ENCODE results near the gene MPC1.
A peak's percentile ranks its signal among the peaks of the same experiment; 100 is the strongest.
"Not testable (repeated sequence)": the region's sequence is repeated elsewhere in the genome, so short reads cannot be mapped to it uniquely, and the experiment has no call there.

Gene MPC1

DNA sequence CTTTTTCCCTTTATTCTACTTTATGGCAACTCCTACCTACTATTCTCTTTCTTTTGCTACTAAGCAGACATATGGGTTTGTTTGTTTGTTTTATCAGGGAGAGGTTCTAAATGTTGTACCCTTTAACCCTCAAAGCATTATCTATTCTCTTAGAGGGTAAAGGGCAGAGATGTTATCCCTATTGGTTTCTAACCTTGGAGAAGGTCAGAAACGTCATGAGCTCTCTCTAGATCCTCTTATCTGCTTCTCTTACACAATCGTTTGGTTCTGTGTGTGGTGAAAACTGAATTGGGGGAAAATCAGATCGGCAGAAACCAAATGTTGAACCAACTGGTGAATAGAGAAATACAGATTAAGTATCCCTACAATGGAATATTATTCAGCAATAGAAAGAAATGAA is 6.4 kb upstream of the MPC1 start:
- no peak for DNase-seq (ENCODE audit: low spot score)
- no CpG with 5 or more reads among the region's 3 CpGs for WGBS, 2 donors (ENCODE audit: extremely low coverage in 2 of 2, insufficient read length in 2 of 2, insufficient replicate concordance in 1 of 2)

DNA sequence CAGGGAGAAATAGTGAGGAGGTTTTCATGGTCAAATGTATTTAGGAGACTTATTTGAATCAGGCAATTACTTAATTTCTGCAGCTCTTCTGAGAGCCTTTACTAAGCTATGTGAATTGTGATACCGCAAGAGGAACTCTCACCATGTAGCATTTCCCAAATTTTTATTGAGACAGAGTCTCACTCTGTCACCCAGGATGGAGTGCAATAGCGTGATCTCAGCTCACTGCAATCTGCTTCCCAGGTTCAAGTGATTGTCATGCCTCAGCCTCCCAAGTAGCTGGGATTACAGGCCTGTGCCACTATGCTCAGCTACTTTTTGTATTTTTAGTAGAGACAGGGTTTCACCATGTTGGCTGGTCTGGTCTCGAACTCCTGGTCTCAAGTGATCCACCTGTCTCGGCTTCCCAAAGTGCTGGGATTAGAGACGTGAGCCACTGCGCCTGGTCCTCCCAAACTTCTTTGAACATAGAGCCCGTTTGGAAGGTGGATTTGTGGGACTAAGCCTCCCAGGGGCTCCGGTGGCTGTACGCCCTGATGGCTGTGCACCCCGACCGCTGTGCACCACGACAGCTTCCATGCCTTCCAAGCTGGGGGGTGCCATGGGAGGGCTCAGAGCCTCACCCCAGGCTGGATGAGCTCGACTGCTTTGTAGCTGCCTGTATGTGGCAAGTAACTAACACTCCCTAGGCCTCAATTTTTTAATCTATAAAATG is 5.7 kb upstream of the MPC1 start:
- no peak for DNase-seq (ENCODE audit: low spot score)
- Histone ChIP-seq H2BK12ac (ENCODE audit: low read length) (peak overlapping the region; percentile 10), H3K4me3 (ENCODE audit: low read length in 2 of 2) (no peak overlapping the region), H3K9ac (ENCODE audit: low read depth, low read length, poor library complexity) (no peak overlapping the region), H2AFZ (ENCODE audit: low read length) (no peak overlapping the region), H3K18ac (ENCODE audit: low read length) (no peak overlapping the region), H3K4me2 (ENCODE audit: insufficient read depth, low read length, poor library complexity, severe bottlenecking) (no peak overlapping the region), H2BK15ac (ENCODE audit: low read length) (no peak overlapping the region), H4K91ac (ENCODE audit: low read depth, low read length, poor library complexity) (no peak overlapping the region), H3K27ac (replicated peaks; ENCODE audit: low read length) (no peak overlapping the region), H3K79me1 (ENCODE audit: low read depth, low read length) (peaks cover 2% of the 10 kb centered on the region), H2BK120ac (ENCODE audit: low read depth, low read length) (no peak overlapping the region), H3K27me3 (ENCODE audit: control insufficient read depth in 3 of 3, insufficient read depth in 3 of 3, low read depth in 1 of 3, low read length in 3 of 3) (no peaks in the 10 kb centered on the region), H3K4me1 (ENCODE audit: control insufficient read depth in 2 of 2, insufficient read depth in 1 of 2, low read depth in 1 of 2, low read length in 2 of 2) (no peaks in the 10 kb centered on the region), H2BK5ac (ENCODE audit: low read length) (no peak overlapping the region), H3K23ac (ENCODE audit: low read depth, low read length, poor library complexity) (no peak overlapping the region), H4K8ac (ENCODE audit: low read depth, low read length) (no peak overlapping the region), H3K36me3 (replicated peaks in 1 of 2; ENCODE audit: control insufficient read depth in 2 of 2, insufficient read depth in 2 of 2, low read length in 2 of 2) (no peaks in the 10 kb centered on the region), H2AK5ac (ENCODE audit: low read depth, low read length) (no peak overlapping the region), H3K9me3 (replicated peaks in 1 of 2; ENCODE audit: control insufficient read depth in 2 of 2, insufficient read depth in 1 of 2, low read depth in 1 of 2, low read length in 2 of 2) (no peaks in the 10 kb centered on the region), H3K14ac (ENCODE audit: low read length) (no peak overlapping the region), H3K4ac (ENCODE audit: low read length) (no peak overlapping the region)
- WGBS, 2 donors (ENCODE audit: extremely low coverage in 2 of 2, insufficient read length in 2 of 2, insufficient replicate concordance in 1 of 2): no CpG with 5 or more reads among the region's 13 CpGs

More for the DNA sequence above, 6.4 kb upstream of the MPC1 start:
- Histone ChIP-seq H3K79me1 (ENCODE audit: low read depth, low read length) (peaks cover 2% of the 10 kb centered on the region), H2AK5ac (ENCODE audit: low read depth, low read length) (no peak overlapping the region), H4K91ac (ENCODE audit: low read depth, low read length, poor library complexity) (no peak overlapping the region), H3K27ac (replicated peaks; ENCODE audit: low read length) (no peak overlapping the region), H3K4me1 (ENCODE audit: control insufficient read depth in 2 of 2, insufficient read depth in 1 of 2, low read depth in 1 of 2, low read length in 2 of 2) (no peaks in the 10 kb centered on the region), H3K9me3 (replicated peaks in 1 of 2; ENCODE audit: control insufficient read depth in 2 of 2, insufficient read depth in 1 of 2, low read depth in 1 of 2, low read length in 2 of 2) (no peaks in the 10 kb centered on the region), H3K9ac (ENCODE audit: low read depth, low read length, poor library complexity) (no peak overlapping the region), H3K4me3 (ENCODE audit: low read length in 2 of 2) (no peak overlapping the region), H2AFZ (ENCODE audit: low read length) (no peak overlapping the region), H3K18ac (ENCODE audit: low read length) (no peak overlapping the region), H2BK15ac (ENCODE audit: low read length) (no peak overlapping the region), H4K8ac (ENCODE audit: low read depth, low read length) (no peak overlapping the region), H3K23ac (ENCODE audit: low read depth, low read length, poor library complexity) (no peak overlapping the region), H3K4me2 (ENCODE audit: insufficient read depth, low read length, poor library complexity, severe bottlenecking) (no peak overlapping the region), H3K14ac (ENCODE audit: low read length) (no peak overlapping the region), H2BK12ac (ENCODE audit: low read length) (no peak overlapping the region), H3K36me3 (replicated peaks in 1 of 2; ENCODE audit: control insufficient read depth in 2 of 2, insufficient read depth in 2 of 2, low read length in 2 of 2) (no peaks in the 10 kb centered on the region), H2BK120ac (ENCODE audit: low read depth, low read length) (no peak overlapping the region), H3K27me3 (ENCODE audit: control insufficient read depth in 3 of 3, insufficient read depth in 3 of 3, low read depth in 1 of 3, low read length in 3 of 3) (no peaks in the 10 kb centered on the region), H2BK5ac (ENCODE audit: low read length) (no peak overlapping the region), H3K4ac (ENCODE audit: low read length) (no peak overlapping the region)

DNA sequence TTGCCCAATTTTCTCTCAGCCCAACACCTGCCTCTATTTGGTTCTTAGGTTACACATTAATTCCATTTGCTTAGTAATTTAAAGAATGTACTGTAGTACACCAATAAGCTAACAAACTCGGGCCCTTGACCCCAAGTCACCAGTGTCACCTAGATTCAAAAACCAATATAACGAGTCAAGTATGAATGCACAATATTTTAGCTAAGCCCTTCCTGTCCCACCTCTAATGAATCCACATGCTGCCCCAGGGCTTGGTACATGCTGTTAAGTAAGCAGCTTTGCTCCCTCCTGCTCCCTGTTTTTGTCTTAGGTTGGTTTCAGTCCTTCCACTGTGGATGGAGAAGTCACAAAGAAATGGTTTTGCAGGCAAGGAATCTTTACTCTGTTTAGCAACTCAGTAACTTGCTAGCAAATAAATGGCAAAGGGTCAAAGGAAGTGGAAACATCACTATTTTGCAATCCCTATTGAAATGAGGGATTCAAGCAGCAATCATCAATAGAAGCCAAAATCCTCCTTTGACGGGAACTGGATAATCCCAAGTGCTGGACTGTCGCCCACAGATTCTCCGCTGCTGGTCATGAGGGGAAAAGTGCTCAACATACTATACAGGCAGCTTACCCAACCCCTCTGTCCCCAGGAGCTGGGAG is 5.0 kb upstream of the MPC1 start:
- Histone ChIP-seq H3K4ac (ENCODE audit: low read length) (no peak overlapping the region), H2BK12ac (ENCODE audit: low read length) (no peak overlapping the region), H3K23ac (ENCODE audit: low read depth, low read length, poor library complexity) (no peak overlapping the region), H3K14ac (ENCODE audit: low read length) (no peak overlapping the region), H2BK15ac (ENCODE audit: low read length) (no peak overlapping the region), H2BK120ac (ENCODE audit: low read depth, low read length) (no peak overlapping the region), H3K4me3 (ENCODE audit: low read length in 2 of 2) (no peak overlapping the region), H3K9me3 (replicated peaks in 1 of 2; ENCODE audit: control insufficient read depth in 2 of 2, insufficient read depth in 1 of 2, low read depth in 1 of 2, low read length in 2 of 2) (no peaks in the 10 kb centered on the region), H2BK5ac (ENCODE audit: low read length) (no peak overlapping the region), H3K4me2 (ENCODE audit: insufficient read depth, low read length, poor library complexity, severe bottlenecking) (no peak overlapping the region), H2AFZ (ENCODE audit: low read length) (no peak overlapping the region), H3K9ac (ENCODE audit: low read depth, low read length, poor library complexity) (no peak overlapping the region), H4K8ac (ENCODE audit: low read depth, low read length) (no peak overlapping the region), H3K36me3 (replicated peaks in 1 of 2; ENCODE audit: control insufficient read depth in 2 of 2, insufficient read depth in 2 of 2, low read length in 2 of 2) (no peaks in the 10 kb centered on the region), H3K4me1 (ENCODE audit: control insufficient read depth in 2 of 2, insufficient read depth in 1 of 2, low read depth in 1 of 2, low read length in 2 of 2) (no peaks in the 10 kb centered on the region), H2AK5ac (ENCODE audit: low read depth, low read length) (no peak overlapping the region), H4K91ac (ENCODE audit: low read depth, low read length, poor library complexity) (no peak overlapping the region), H3K79me1 (ENCODE audit: low read depth, low read length) (peaks cover 2% of the 10 kb centered on the region), H3K27ac (replicated peaks; ENCODE audit: low read length) (no peak overlapping the region), H3K18ac (ENCODE audit: low read length) (no peak overlapping the region), H3K27me3 (ENCODE audit: control insufficient read depth in 3 of 3, insufficient read depth in 3 of 3, low read depth in 1 of 3, low read length in 3 of 3) (no peaks in the 10 kb centered on the region)
- DNase-seq (ENCODE audit: low spot score): no peak
- WGBS, 2 donors (ENCODE audit: extremely low coverage in 2 of 2, insufficient read length in 2 of 2, insufficient replicate concordance in 1 of 2): no CpG with 5 or more reads among the region's 5 CpGs

DNA sequence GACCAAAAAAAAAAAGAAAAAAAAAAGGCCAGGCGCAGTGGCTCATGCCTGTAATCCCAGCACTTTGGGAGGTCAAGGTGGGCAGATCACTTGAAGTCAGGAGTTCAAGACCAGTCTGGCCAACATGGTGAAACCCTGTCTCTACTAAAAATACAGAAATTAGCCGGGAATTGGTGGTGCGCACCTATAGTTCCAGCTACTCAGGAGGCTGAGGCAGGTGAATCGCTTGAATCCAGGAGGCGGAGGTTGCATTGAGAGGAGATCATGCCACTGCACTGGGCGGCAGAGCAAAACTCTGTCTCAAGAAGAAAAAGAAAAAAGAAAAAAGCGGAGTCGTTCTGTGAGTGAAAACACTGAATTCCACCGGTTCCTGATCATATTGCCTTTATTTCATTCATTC is 4.4 kb upstream of the MPC1 start:
- not testable (repeated sequence) for H3K27me3 ChIP-seq (ENCODE audit: control insufficient read depth in 3 of 3, insufficient read depth in 3 of 3, low read depth in 1 of 3, low read length in 3 of 3); H2AFZ ChIP-seq (ENCODE audit: low read length); H4K8ac ChIP-seq (ENCODE audit: low read depth, low read length); H2BK15ac ChIP-seq (ENCODE audit: low read length); H3K79me1 ChIP-seq (ENCODE audit: low read depth, low read length); H3K4me3 ChIP-seq (ENCODE audit: low read length in 2 of 2); H3K36me3 ChIP-seq (replicated peaks in 1 of 2; ENCODE audit: control insufficient read depth in 2 of 2, insufficient read depth in 2 of 2, low read length in 2 of 2); H3K9ac ChIP-seq (ENCODE audit: low read depth, low read length, poor library complexity); H3K27ac ChIP-seq (replicated peaks; ENCODE audit: low read length); DNase-seq (ENCODE audit: low spot score); H3K9me3 ChIP-seq (replicated peaks in 1 of 2; ENCODE audit: control insufficient read depth in 2 of 2, insufficient read depth in 1 of 2, low read depth in 1 of 2, low read length in 2 of 2); H3K4me1 ChIP-seq (ENCODE audit: control insufficient read depth in 2 of 2, insufficient read depth in 1 of 2, low read depth in 1 of 2, low read length in 2 of 2); H2BK5ac ChIP-seq (ENCODE audit: low read length); H3K14ac ChIP-seq (ENCODE audit: low read length); H3K4me2 ChIP-seq (ENCODE audit: insufficient read depth, low read length, poor library complexity, severe bottlenecking); H2AK5ac ChIP-seq (ENCODE audit: low read depth, low read length); H2BK12ac ChIP-seq (ENCODE audit: low read length); H3K4ac ChIP-seq (ENCODE audit: low read length); H3K23ac ChIP-seq (ENCODE audit: low read depth, low read length, poor library complexity); H3K18ac ChIP-seq (ENCODE audit: low read length); H2BK120ac ChIP-seq (ENCODE audit: low read depth, low read length); H4K91ac ChIP-seq (ENCODE audit: low read depth, low read length, poor library complexity)
- WGBS, 2 donors (ENCODE audit: extremely low coverage in 2 of 2, insufficient read length in 2 of 2, insufficient replicate concordance in 1 of 2): no CpG with 5 or more reads among the region's 9 CpGs

All from neuronal stem cell (in vitro differentiated cells).